ENCODE data around the gene CUL3. TPM values are rescaled to one million over a fixed set of nuclear protein-coding genes. Genes with fewer than 3 reads are reported as not detected.

Gene CUL3
- total RNA-seq, 1 donor from 2014 or later, result 99.4 TPM

- peaks cover 30% of the 10 kb centered on the region for H3K4me1 Mint-ChIP-seq (ENCODE audit: low read depth, unreplicated experiment)
- DNase-seq, result no peak
- no peaks in the 10 kb centered on the region for H3K36me3 Mint-ChIP-seq (ENCODE audit: unreplicated experiment)
- TF ChIP-seq CTCF (IDR thresholded peaks at IDR 0.05; ENCODE audit: partially characterized antibody, unreplicated experiment), result no peak
- peaks cover 1% of the 10 kb centered on the region for H3K9me3 Mint-ChIP-seq (ENCODE audit: unreplicated experiment)
- H3K27ac Mint-ChIP-seq (ENCODE audit: unreplicated experiment), result no peak overlapping the region
- H3K4me3 Mint-ChIP-seq (ENCODE audit: unreplicated experiment), result no peak overlapping the region
- no peaks in the 10 kb centered on the region for H3K27me3 Mint-ChIP-seq (ENCODE audit: unreplicated experiment)
These were observed 39.1 kb downstream of the CUL3 start for GRCh38 chr2:224545884-224546644.

GRCh38 chr2:224543939-224544338 lies 41.2 kb downstream of the CUL3 start:
- no peak for DNase-seq
- Mint-ChIP-seq H3K9me3 (ENCODE audit: unreplicated experiment) (peaks cover 2% of the 10 kb centered on the region), H3K27ac (ENCODE audit: unreplicated experiment) (no peak overlapping the region), H3K27me3 (ENCODE audit: unreplicated experiment) (peaks cover 2% of the 10 kb centered on the region), H3K4me1 (ENCODE audit: low read depth, unreplicated experiment) (peaks cover 35% of the 10 kb centered on the region), H3K4me3 (ENCODE audit: unreplicated experiment) (no peak overlapping the region), H3K36me3 (ENCODE audit: unreplicated experiment) (peaks cover 4% of the 10 kb centered on the region)
- TF ChIP-seq CTCF (IDR thresholded peaks at IDR 0.05; ENCODE audit: partially characterized antibody, unreplicated experiment), result no peak

- Mint-ChIP-seq H3K27ac (ENCODE audit: unreplicated experiment) (peak overlapping the region; percentile 28), H3K36me3 (ENCODE audit: unreplicated experiment) (peaks cover 4% of the 10 kb centered on the region), H3K9me3 (ENCODE audit: unreplicated experiment) (peaks cover 4% of the 10 kb centered on the region), H3K4me3 (ENCODE audit: unreplicated experiment) (no peak overlapping the region), H3K4me1 (ENCODE audit: low read depth, unreplicated experiment) (peaks cover 30% of the 10 kb centered on the region), H3K27me3 (ENCODE audit: unreplicated experiment) (peaks cover 2% of the 10 kb centered on the region)
- TF ChIP-seq CTCF (IDR thresholded peaks at IDR 0.05; ENCODE audit: partially characterized antibody, unreplicated experiment), result no peak
- no peak for DNase-seq
These were observed 46.5 kb downstream of the CUL3 start for GRCh38 chr2:224538561-224539138.

- no peak for TF ChIP-seq CTCF (IDR thresholded peaks at IDR 0.05; ENCODE audit: partially characterized antibody, unreplicated experiment)
- no peak overlapping the region for H3K27ac Mint-ChIP-seq (ENCODE audit: unreplicated experiment)
- peaks cover 24% of the 10 kb centered on the region for H3K4me1 Mint-ChIP-seq (ENCODE audit: low read depth, unreplicated experiment)
- no peak overlapping the region for H3K4me3 Mint-ChIP-seq (ENCODE audit: unreplicated experiment)
- no peaks in the 10 kb centered on the region for H3K9me3 Mint-ChIP-seq (ENCODE audit: unreplicated experiment)
- no peak for DNase-seq
- no peaks in the 10 kb centered on the region for H3K36me3 Mint-ChIP-seq (ENCODE audit: unreplicated experiment)
- H3K27me3 Mint-ChIP-seq (ENCODE audit: unreplicated experiment), result no peaks in the 10 kb centered on the region
These were observed 52.2 kb downstream of the CUL3 start for GRCh38 chr2:224532931-224533330.

GRCh38 chr2:224532441-224532840 lies 52.7 kb downstream of the CUL3 start:
- H3K36me3 Mint-ChIP-seq (ENCODE audit: unreplicated experiment), result no peaks in the 10 kb centered on the region
- H3K27me3 Mint-ChIP-seq (ENCODE audit: unreplicated experiment), result no peaks in the 10 kb centered on the region
- TF ChIP-seq CTCF (IDR thresholded peaks at IDR 0.05; ENCODE audit: partially characterized antibody, unreplicated experiment), result no peak
- no peak overlapping the region for H3K4me3 Mint-ChIP-seq (ENCODE audit: unreplicated experiment)
- DNase-seq, result no peak
- H3K27ac Mint-ChIP-seq (ENCODE audit: unreplicated experiment), result no peak overlapping the region
- no peaks in the 10 kb centered on the region for H3K9me3 Mint-ChIP-seq (ENCODE audit: unreplicated experiment)
- peaks cover 28% of the 10 kb centered on the region for H3K4me1 Mint-ChIP-seq (ENCODE audit: low read depth, unreplicated experiment)
